ENCODE data around the gene FBLN5.

GRCh38 chr14:91925727-91926121, 21.8 kb downstream of the FBLN5 start:
- no peak for TF ChIP-seq CTCF (IDR thresholded peaks at IDR 0.05)
- TF ChIP-seq POLR2AphosphoS5 (IDR thresholded peaks at IDR 0.05; ENCODE audit: low read depth, low read length): no peak

Data from Panc1 (cell line).